Measurements from ENCODE around the gene ADGRL2.

DNA sequence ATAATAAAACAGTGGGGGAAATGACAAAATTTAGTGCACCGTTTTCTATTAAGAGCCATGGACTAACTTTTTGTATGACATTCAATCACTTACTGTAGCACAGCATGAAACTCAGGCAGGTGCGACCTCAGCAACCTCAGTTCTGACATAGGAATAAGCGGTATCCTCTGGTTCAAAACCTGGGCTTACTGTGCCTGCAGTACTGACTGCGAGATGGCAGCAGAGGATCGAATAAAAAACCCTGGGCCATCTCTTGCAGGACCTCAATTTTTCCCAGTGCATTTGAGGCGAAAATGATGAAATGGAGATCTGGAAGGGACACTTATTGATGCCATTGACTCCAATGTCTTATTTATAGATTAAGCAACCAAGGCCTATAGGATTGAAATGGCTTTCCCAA is 214.7 kb downstream of the ADGRL2 start:
- no peak for TF ChIP-seq CTCF (IDR thresholded peaks at IDR 0.05)
- TF ChIP-seq POLR2A (IDR thresholded peaks at IDR 0.05), result no peak
